ENCODE data around the gene PTF1A. TPM values are rescaled to one million over a fixed set of nuclear protein-coding genes. Genes with fewer than 3 reads are reported as not detected.

The PTF1A gene
- total RNA-seq, 1 experiment from 2014 or later = not detected

- TF ChIP-seq AFF4 (CRISPR knock-in tag; IDR thresholded peaks at IDR 0.05; ENCODE audit: borderline replicate concordance) (no peak), ZNF263 (CRISPR knock-in tag; IDR thresholded peaks at IDR 0.05; ENCODE audit: low read depth) (no peak), HMGA2 (CRISPR knock-in tag; IDR thresholded peaks at IDR 0.05) (no peak), RORB (CRISPR knock-in tag; IDR thresholded peaks at IDR 0.05) (no peak), RELA (CRISPR knock-in tag; IDR thresholded peaks at IDR 0.05; ENCODE audit: borderline replicate concordance) (no peak), ZBTB43 (CRISPR knock-in tag; IDR thresholded peaks at IDR 0.05) (no peak), MXD4 (CRISPR knock-in tag; IDR thresholded peaks at IDR 0.05; ENCODE audit: borderline replicate concordance) (no peak), ZNF423 (CRISPR knock-in tag; IDR thresholded peaks at IDR 0.05) (no peak)
Measured at GRCh38 chr10:23190872-23191763, 994 bp upstream of the PTF1A start (continued).

- no peaks in the 10 kb centered on the region for H3K9me3 Mint-ChIP-seq
- no peaks in the 10 kb centered on the region for H3K36me3 Mint-ChIP-seq
- ATAC-seq = peak; percentile 52
- peak overlapping the region; percentile 65 for H3K4me3 Mint-ChIP-seq
- POLR2A ChIA-PET = interaction anchor here (0.6 to 0.7 kb wide), 2 partner anchors 15 to 1374 kb away, joined by 3 to 4 read pairs; no protein-coding TSS in a partner anchor
- no peak overlapping the region for H3K27ac Mint-ChIP-seq
- DNase-seq (ENCODE audit: low spot score) = peak; percentile 64
- CTCF ChIA-PET = interaction anchor here (0.5 to 2.2 kb wide), 9 partner anchors 9 to 459 kb away, joined by 3 to 21 read pairs (median 3); no protein-coding TSS in a partner anchor
- peaks cover 98% of the 10 kb centered on the region for H3K27me3 Mint-ChIP-seq (ENCODE audit: low read depth)
- H3K4me1 Mint-ChIP-seq = peaks cover 40% of the 10 kb centered on the region
- TF ChIP-seq ZMAT4 (CRISPR knock-in tag; IDR thresholded peaks at IDR 0.05) = no peak
- TF ChIP-seq ATF1 (CRISPR knock-in tag; IDR thresholded peaks at IDR 0.05) = no peak
- peak; percentile 44; the same call in 1 of the 2 replicates for TF ChIP-seq MAX (CRISPR knock-in tag; IDR thresholded peaks at IDR 0.05)
- TF ChIP-seq CDX4 (CRISPR knock-in tag; IDR thresholded peaks at IDR 0.05; ENCODE audit: borderline replicate concordance) = no peak
- TF ChIP-seq ARID4B (CRISPR knock-in tag; IDR thresholded peaks at IDR 0.05; ENCODE audit: borderline replicate concordance) = no peak
- TF ChIP-seq TP53 (CRISPR knock-in tag; IDR thresholded peaks at IDR 0.05) = 0 out of 2 replicates have a peak, but pooled peaks have one; percentile 49
- TF ChIP-seq ZNF138 (CRISPR knock-in tag; conservative IDR thresholded peaks at IDR 0.05) = no peak
- TF ChIP-seq NFATC4 (CRISPR knock-in tag; IDR thresholded peaks at IDR 0.05) = no peak
- TF ChIP-seq FOXK1 (CRISPR knock-in tag; IDR thresholded peaks at IDR 0.05) = 0 out of 2 replicates have a peak, but pooled peaks have one; percentile 42
- TF ChIP-seq ZNF396 (CRISPR knock-in tag; IDR thresholded peaks at IDR 0.05; ENCODE audit: borderline replicate concordance) = no peak
- TF ChIP-seq CREM (CRISPR knock-in tag; IDR thresholded peaks at IDR 0.05) = peak; percentile 38; the same call in 1 of the 2 replicates
- TF ChIP-seq FOXP1 (CRISPR knock-in tag; IDR thresholded peaks at IDR 0.05; ENCODE audit: borderline replicate concordance) = peak; percentile 51; the same call in 1 of the 2 replicates
- peak; percentile 46; the same call in 1 of the 2 replicates for TF ChIP-seq SP1 (CRISPR knock-in tag; conservative IDR thresholded peaks at IDR 0.05)
- no peak for TF ChIP-seq NFE2L1 (CRISPR knock-in tag; IDR thresholded peaks at IDR 0.05)
Measured at GRCh38 chr10:23192712-23193434, 761 bp downstream of the PTF1A start.

Measured in WTC11 (cell line).